Keratinocyte (primary cell): ENCODE measurements around the gene ADGRL3.

Source experiments
- EZH2 ChIP-seq: IDR thresholded peaks from one replicate; pipeline ENCODE4 v1.6.1; 2012; ENCODE audit warnings: inconsistent platforms, mild to moderate bottlenecking, low read length, moderate library complexity
- TF ChIP-seq, protein P1 (sequence below), 3 experiments: IDR thresholded peaks in 1 of 3; conservative IDR thresholded peaks in 1 of 3; optimal IDR thresholded peaks in 1 of 3; 2 replicates in 2 of 3; 3 replicates in 1 of 3; pipeline versions ENCODE3 to v1.5.1; 2011; ENCODE audit warnings: low read length in 3 of 3, mild to moderate bottlenecking in 3 of 3, moderate library complexity in 2 of 3, control low read depth in 1 of 3, inconsistent platforms in 1 of 3; ENCODE audit not compliant: insufficient read depth in 2 of 3; ENCODE audit errors: extremely low read depth in 1 of 3

DNA sequence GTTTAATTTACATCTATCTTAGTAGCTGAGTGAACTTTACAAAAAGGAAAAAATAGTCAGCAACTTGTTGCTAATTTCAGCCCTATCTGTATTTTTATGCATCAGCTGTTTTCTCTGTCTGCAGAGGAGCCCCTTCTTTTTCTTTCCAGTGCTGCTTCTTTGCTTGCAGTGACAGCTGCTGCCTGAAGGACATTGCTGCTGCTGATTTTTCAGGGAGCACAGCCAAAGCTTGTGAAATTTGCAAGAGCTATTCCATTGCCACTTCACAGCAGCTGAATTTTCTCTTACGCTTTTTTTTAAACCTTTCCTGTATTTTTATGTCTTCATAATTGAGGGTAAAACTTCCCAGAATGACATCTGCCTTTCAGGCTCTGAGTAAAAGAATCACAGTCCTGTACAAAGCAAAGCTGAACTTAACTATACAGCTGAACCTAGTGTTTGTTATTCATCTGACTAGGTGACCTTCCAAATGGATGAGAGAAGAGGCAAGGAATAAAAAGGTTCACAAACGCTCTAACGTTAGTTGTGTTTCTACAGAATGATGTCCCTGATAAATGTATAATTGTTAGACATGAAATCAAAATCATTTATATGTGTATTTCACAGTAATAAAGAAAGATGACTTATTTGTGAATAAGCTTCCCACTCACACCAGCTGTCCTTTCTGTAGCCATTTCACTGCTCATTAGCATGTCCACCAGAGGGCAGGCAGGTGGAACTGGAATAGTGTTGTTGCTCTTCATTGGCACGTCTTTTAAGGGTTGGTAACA is 541.4 kb downstream of the ADGRL3 start:
- TF ChIP-seq, protein P1, sequence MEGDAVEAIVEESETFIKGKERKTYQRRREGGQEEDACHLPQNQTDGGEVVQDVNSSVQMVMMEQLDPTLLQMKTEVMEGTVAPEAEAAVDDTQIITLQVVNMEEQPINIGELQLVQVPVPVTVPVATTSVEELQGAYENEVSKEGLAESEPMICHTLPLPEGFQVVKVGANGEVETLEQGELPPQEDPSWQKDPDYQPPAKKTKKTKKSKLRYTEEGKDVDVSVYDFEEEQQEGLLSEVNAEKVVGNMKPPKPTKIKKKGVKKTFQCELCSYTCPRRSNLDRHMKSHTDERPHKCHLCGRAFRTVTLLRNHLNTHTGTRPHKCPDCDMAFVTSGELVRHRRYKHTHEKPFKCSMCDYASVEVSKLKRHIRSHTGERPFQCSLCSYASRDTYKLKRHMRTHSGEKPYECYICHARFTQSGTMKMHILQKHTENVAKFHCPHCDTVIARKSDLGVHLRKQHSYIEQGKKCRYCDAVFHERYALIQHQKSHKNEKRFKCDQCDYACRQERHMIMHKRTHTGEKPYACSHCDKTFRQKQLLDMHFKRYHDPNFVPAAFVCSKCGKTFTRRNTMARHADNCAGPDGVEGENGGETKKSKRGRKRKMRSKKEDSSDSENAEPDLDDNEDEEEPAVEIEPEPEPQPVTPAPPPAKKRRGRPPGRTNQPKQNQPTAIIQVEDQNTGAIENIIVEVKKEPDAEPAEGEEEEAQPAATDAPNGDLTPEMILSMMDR (optimal IDR thresholded peaks at IDR 0.05 in 1 of 3, IDR thresholded peaks at IDR 0.05 in 1 of 3, conservative IDR thresholded peaks at IDR 0.05 in 1 of 3; ENCODE audit: extremely low read depth in 1 of 3, insufficient read depth in 2 of 3, low read length in 3 of 3) = peak; percentile 47 to 67 (median 53)
- TF ChIP-seq EZH2 = no peak
